ENCODE data around the gene C14orf180.

The C14orf180 gene

DNA sequence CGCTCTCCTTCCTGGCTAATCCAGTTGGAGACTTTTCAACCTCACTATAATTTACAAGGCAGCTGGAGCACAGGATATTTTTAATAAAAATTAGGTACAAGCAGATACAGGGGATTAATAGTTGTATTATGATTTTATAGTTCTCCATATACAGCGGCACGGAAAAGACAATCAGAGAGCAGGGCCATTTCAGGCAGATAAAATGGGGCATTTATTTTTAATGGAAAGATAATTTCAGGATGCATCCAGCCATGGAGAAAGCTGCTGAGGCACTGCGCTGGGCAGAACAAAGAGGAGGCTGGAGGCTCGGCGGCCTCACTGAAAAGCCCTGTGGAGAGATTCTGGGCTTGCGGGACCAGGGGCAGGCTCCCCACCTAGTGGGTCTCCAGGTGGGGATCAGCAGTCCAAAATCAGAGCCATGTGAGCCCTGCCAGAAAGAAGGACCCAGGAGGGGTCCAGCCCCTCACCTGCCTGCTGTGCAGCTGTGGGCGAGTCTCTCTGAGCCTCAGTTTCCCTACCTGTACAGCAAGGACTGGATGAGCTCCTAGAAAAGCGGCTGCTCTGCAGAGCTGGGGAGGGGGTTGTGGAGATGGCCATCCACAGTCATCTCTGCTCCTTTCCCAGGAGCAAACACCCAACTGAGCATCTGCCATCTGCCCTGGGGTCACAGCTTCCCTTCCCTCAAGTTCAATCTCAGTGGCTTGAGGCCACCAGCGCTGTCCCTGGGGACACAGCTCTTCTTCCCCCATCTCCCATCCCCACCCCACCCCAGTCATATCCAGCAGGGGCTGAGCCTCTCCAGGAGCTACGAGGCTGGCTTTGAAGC lies 23.9 kb upstream of the C14orf180 start:
- H3K27me3 ChIP-seq (replicated peaks; ENCODE audit: insufficient read depth, low read length), result peaks cover 20% of the 10 kb centered on the region
- no peak overlapping the region for H3K4me2 ChIP-seq (ENCODE audit: low read depth, low read length)
- H2AFZ ChIP-seq (ENCODE audit: low read length), result no peak overlapping the region

DNA sequence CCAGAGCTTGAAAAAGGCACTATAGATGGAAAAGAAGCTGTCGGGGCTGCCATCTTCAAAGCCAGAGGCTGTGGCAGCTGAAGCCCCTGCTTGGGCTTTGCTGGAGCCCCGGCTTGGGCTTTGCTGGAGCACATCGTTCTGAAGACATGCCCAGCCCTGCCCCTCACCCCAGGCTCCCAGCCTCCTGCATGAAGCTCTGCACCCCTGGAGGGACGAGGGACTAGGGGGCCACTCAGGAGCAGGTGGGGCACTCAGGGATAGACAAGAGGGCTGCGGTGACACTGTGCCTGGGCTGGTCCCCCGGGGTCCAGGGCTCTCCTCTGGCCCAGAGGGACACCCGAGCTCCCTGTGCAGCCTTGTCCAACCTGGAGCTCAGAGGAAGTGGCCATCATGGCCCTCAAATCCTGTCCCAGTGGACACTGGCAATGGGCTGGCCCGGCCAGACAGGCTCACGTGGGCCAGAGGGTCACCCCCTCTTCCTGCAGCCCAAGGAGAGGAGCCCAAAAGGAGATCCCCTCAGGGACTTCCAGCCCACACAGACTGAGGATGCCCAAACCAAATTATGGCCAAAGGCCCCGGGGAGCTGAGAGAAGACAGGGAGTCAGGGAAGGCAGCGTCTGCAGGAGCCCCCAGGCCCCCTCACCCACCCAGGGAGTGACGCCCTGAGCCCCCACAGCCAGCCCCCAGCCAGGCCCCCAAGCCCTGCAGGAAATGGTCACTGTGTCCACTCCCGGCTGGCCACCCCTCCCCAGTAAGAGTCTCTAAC lies 23.1 kb upstream of the C14orf180 start:
- Histone ChIP-seq H4K20me1 (ENCODE audit: insufficient read depth, low read length) (no peaks in the 10 kb centered on the region), H3K27me3 (replicated peaks; ENCODE audit: insufficient read depth, low read length) (peaks cover 12% of the 10 kb centered on the region), H3K79me2 (ENCODE audit: low read length) (no peaks in the 10 kb centered on the region), H3K9ac (ENCODE audit: low read length) (no peak overlapping the region), H2AFZ (ENCODE audit: low read length) (no peak overlapping the region), H3K4me2 (ENCODE audit: low read depth, low read length) (no peak overlapping the region), H3K27ac (ENCODE audit: low read length) (no peak overlapping the region), H3K36me3 (replicated peaks; ENCODE audit: insufficient read depth, low read length) (no peaks in the 10 kb centered on the region), H3K9me2 (replicated peaks; ENCODE audit: insufficient read depth, low read length) (no peaks in the 10 kb centered on the region), H3F3A (ENCODE audit: insufficient read depth, low read length) (no peaks in the 10 kb centered on the region), H3K4me1 (ENCODE audit: low read length) (no peaks in the 10 kb centered on the region), H3K9me3 (replicated peaks; ENCODE audit: insufficient read depth, low read length) (no peaks in the 10 kb centered on the region), H3K4me3 (ENCODE audit: low read length) (no peak overlapping the region)
- TF ChIP-seq EZH2phosphoT487 (IDR thresholded peaks at IDR 0.05; ENCODE audit: low read length) (no peak), EZH2 (optimal IDR thresholded peaks at IDR 0.05; ENCODE audit: low read depth, low read length) (no peak)
- no peak for DNase-seq

More for the DNA sequence above, 23.9 kb upstream of the C14orf180 start:
- H4K20me1 ChIP-seq (ENCODE audit: insufficient read depth, low read length), result no peaks in the 10 kb centered on the region
- no peaks in the 10 kb centered on the region for H3F3A ChIP-seq (ENCODE audit: insufficient read depth, low read length)
- no peak overlapping the region for H3K4me3 ChIP-seq (ENCODE audit: low read length)
- no peaks in the 10 kb centered on the region for H3K4me1 ChIP-seq (ENCODE audit: low read length)
- DNase-seq, result no peak
- no peak overlapping the region for H3K9ac ChIP-seq (ENCODE audit: low read length)
- no peaks in the 10 kb centered on the region for H3K9me2 ChIP-seq (replicated peaks; ENCODE audit: insufficient read depth, low read length)
- H3K36me3 ChIP-seq (replicated peaks; ENCODE audit: insufficient read depth, low read length), result no peaks in the 10 kb centered on the region
- no peaks in the 10 kb centered on the region for H3K79me2 ChIP-seq (ENCODE audit: low read length)
- TF ChIP-seq, protein P1, sequence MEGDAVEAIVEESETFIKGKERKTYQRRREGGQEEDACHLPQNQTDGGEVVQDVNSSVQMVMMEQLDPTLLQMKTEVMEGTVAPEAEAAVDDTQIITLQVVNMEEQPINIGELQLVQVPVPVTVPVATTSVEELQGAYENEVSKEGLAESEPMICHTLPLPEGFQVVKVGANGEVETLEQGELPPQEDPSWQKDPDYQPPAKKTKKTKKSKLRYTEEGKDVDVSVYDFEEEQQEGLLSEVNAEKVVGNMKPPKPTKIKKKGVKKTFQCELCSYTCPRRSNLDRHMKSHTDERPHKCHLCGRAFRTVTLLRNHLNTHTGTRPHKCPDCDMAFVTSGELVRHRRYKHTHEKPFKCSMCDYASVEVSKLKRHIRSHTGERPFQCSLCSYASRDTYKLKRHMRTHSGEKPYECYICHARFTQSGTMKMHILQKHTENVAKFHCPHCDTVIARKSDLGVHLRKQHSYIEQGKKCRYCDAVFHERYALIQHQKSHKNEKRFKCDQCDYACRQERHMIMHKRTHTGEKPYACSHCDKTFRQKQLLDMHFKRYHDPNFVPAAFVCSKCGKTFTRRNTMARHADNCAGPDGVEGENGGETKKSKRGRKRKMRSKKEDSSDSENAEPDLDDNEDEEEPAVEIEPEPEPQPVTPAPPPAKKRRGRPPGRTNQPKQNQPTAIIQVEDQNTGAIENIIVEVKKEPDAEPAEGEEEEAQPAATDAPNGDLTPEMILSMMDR (IDR thresholded peaks at IDR 0.05; ENCODE audit: low read length), result no peak
- TF ChIP-seq EZH2 (optimal IDR thresholded peaks at IDR 0.05; ENCODE audit: low read depth, low read length), result no peak
- TF ChIP-seq EZH2phosphoT487 (IDR thresholded peaks at IDR 0.05; ENCODE audit: low read length), result no peak
- H3K9me3 ChIP-seq (replicated peaks; ENCODE audit: insufficient read depth, low read length), result no peaks in the 10 kb centered on the region
- no peak overlapping the region for H3K27ac ChIP-seq (ENCODE audit: low read length)

DNA sequence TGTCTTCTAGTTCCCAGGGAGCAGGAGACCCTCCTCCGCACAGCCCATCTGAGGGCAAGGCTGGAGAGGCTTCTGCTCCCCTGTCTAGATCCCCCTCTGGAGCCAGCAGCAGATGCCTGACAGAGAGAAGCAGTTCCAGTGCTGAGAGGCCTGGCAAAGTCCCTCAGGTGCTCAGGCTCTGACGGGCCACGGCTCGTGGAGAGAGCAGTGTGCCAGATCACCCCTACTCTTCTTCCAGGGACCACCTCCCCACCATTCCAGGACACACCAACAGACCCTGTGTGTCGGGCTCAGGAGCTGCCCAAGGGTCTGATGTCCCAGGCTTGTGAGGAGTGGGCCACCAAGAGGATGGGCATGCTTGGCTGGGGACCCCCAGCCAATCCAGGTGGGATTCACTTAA lies 22.5 kb upstream of the C14orf180 start:
- no peak for DNase-seq
- Histone ChIP-seq H3K4me3 (ENCODE audit: low read length) (no peak overlapping the region), H3K4me2 (ENCODE audit: low read depth, low read length) (no peak overlapping the region), H3K79me2 (ENCODE audit: low read length) (no peaks in the 10 kb centered on the region), H3K4me1 (ENCODE audit: low read length) (no peaks in the 10 kb centered on the region), H3K9me3 (replicated peaks; ENCODE audit: insufficient read depth, low read length) (no peaks in the 10 kb centered on the region), H3K36me3 (replicated peaks; ENCODE audit: insufficient read depth, low read length) (no peaks in the 10 kb centered on the region), H2AFZ (ENCODE audit: low read length) (no peak overlapping the region), H3K9me2 (replicated peaks; ENCODE audit: insufficient read depth, low read length) (no peaks in the 10 kb centered on the region), H3K27me3 (replicated peaks; ENCODE audit: insufficient read depth, low read length) (peaks cover 7% of the 10 kb centered on the region), H3K27ac (ENCODE audit: low read length) (no peak overlapping the region), H3K9ac (ENCODE audit: low read length) (no peak overlapping the region), H3F3A (ENCODE audit: insufficient read depth, low read length) (no peaks in the 10 kb centered on the region), H4K20me1 (ENCODE audit: insufficient read depth, low read length) (no peaks in the 10 kb centered on the region)
- TF ChIP-seq, protein P1 (IDR thresholded peaks at IDR 0.05; ENCODE audit: low read length), result no peak
- no peak for TF ChIP-seq EZH2 (optimal IDR thresholded peaks at IDR 0.05; ENCODE audit: low read depth, low read length)
- TF ChIP-seq EZH2phosphoT487 (IDR thresholded peaks at IDR 0.05; ENCODE audit: low read length), result no peak

Data from MM.1S (cell line).